Kidney glomerular epithelial cell (primary cell): ENCODE data around the gene SLC35D2.
"Not testable (repeated sequence)": the region's sequence is repeated elsewhere in the genome, so short reads cannot be mapped to it uniquely, and the experiment has no call there.

Experiments used
- DNase-seq: peaks from one replicate; lab custom pipeline; 2025; lab: John Stamatoyannopoulos, UW

The SLC35D2 gene

GRCh38 chr9:96309850-96310249, 73.7 kb downstream of the SLC35D2 start:
- no peak for DNase-seq

GRCh38 chr9:96306958-96307357, 76.6 kb downstream of the SLC35D2 start:
- DNase-seq = not testable (repeated sequence)

DNA sequence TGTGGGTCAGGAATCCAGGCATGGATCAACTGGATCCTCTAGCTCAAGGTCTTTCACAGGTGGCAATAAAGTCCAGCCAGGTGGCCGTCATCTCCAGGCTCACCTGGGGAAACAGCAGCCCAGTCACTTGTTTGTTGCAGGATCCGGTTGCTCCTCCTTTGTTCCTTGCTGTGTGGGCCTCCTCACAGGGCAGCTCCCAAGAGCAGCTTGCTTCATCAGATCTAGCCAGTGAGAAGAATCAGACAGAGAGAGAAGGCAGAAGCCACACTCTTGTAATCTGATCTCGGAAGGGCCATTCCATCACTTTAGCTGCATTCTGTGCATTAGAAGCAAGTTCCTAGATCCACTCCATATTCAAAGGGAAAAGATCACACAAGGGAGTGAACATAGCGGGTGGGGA, 78.3 kb downstream of the SLC35D2 start:
- no peak for DNase-seq

- DNase-seq = no peak
These were observed 79.3 kb downstream of the SLC35D2 start for GRCh38 chr9:96304230-96304629.

- DNase-seq = no peak
These were observed 81.5 kb downstream of the SLC35D2 start, which contains the start of gene HSD17B3 for GRCh38 chr9:96302021-96302420. HSD17B3 (minus strand) TSS chr9:96302176; CDS start chr9:96302104, 72 bp downstream.

DNA sequence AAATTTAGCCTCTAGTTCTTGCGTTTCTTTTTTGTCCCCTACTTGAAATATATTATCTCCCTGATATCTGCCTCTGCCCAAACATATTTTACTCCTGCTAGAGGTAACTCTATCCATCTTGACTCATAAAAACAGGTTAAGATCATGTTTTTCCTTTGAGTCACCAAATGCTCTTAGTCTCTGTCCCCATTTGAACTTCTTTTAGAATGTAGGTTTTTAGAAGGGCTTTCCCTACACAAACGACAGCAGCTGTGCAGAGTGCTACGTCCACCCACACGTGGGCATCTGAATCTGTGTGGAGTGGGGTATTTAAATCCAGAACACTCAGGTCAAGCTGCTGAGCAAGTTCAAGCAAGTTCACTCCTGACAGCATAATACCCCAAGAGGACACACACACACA, 83.7 kb downstream of the SLC35D2 start:
- peak; percentile 61 for DNase-seq

DNA sequence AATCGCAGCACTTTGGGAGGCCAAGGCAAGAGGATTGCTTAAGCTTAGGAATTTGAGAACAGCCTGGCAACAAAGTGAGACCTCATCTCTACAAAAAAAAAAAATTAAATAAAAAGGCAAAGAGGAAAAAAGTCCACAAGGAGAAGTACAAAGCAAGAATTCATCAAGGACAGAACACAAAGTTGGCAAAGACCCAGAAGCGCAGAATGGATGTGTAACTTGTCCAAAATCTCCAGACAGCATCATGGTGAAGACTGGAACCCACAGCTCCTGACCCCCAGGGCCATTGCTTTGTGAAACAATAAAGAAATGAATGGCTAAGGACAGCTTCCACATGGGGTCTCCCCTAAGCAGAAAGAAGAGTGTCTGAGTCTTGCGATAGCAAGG, 89.4 kb downstream of the SLC35D2 start:
- DNase-seq = no peak

DNA sequence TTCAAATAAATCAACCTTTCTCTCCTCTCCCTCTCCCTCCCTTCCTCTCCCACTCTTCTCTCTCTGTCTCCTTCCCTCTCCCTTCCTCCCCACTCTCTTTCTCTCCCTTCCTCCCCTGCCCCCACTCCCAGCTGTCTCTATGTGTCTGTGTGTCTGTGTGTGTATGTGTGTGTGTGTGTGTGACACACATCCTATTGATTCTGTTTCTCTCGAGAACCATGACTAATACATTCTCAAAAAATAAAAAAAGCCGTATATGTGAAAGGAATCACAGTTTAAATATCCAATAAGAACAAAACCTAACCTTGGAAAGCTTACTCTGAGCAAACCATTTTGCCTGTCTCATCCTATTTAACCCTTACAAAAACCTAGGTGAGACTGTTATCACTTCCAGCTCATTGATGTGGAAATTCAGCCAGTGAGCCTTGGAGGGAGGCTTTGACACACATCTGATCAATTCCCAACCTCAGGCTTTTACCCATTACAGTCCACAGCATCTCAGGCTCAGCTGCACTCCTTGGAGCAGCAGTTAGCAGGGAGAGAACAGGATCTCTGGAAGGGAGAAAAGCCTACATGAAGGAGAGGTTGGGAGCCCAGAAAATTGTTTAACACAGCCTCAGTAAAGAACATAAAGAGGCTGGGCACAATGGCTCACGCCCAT, 89.9 kb downstream of the SLC35D2 start:
- DNase-seq = peak; percentile 0

GRCh38 chr9:96289392-96289791, 94.1 kb downstream of the SLC35D2 start:
- no peak for DNase-seq

DNA sequence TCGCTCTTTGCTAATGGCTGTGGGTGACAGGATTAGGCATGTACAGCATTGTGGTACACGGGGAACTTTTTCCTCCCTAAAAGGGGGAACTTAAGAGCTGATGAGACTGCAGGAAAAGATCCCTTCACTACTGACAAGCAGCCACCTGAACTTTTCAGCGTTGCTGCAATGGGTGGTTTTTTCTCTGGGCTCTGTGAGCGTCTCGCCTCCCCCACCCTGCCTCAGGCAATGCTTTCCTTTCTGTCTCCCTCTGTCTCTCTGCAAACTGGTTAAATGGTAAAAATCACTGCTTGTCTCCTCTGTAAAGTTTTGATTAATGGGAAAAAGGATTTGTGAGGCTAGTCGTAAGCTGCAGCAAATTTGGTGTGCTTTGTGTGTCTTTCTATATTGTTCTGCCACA, 101.9 kb downstream of the SLC35D2 start:
- no peak for DNase-seq

DNA sequence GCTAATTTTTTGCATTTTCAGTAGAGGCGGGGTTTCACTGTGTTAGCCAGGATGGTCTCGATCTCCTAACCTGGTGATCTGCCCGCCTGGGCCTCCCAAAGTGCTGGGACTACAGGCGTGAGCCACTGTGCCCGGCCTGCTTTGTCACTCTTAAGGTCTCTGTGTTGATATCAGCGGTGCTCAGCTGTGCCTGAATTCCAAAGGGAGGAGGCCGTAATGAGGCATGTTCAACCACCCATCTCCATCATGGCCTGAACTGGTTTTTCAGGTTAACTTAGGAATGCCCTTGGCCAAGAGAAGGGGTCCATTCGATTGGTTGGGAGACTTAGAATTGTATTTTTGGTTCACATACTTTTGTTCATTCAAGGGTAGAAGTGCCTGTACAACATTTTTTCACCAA, 103.6 kb downstream of the SLC35D2 start:
- DNase-seq = no peak

DNA sequence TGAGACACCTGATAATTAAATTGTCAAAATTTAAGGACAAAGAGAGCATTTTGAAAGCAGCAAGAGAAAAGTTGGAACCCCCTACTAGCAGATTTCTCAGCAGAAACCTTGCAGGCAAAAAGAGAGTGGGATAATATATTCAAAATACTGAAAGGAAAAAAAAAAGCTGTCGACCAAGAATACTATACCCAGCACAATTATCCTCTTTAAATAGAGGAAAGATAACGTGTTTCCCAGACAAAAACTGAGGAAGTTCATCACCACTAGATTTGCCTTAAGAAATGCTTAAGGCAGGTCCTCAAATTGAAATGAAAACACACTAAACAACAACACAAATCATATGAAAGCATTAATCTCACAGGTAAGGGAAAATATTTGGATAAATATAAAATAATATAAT, 108.6 kb downstream of the SLC35D2 start:
- no peak for DNase-seq
